Keratinocyte (primary cell): ENCODE measurements around the gene IL32. TPM values are rescaled to one million over a fixed set of nuclear protein-coding genes. Genes with fewer than 3 reads are reported as not detected.
"Not testable (repeated sequence)": the region's sequence is repeated elsewhere in the genome, so short reads cannot be mapped to it uniquely, and the experiment has no call there.

Source experiments
- DNase-seq: peaks from one replicate; pipeline ENCODE4 v3.0.0-alpha.2; 2011; ENCODE audit warnings: low read depth, missing footprints, low spot score
- FAIRE-seq: peaks from 2 replicates; lab custom pipeline; 2011; peaks lifted over from hg19 to GRCh38; lab: Jason Lieb, UNC
- H2AFZ ChIP-seq: 2 replicates; pipeline ENCODE4 v1.6.0; 2012; ENCODE audit warnings: low read length, control low read depth, inconsistent platforms; ENCODE audit not compliant: control insufficient read depth
- H3K27ac ChIP-seq: 2 replicates; pipeline ENCODE4 v1.5.1; 2011; ENCODE audit warnings: low read length; ENCODE audit not compliant: control insufficient read depth, insufficient read depth
- H3K27me3 ChIP-seq: 3 replicates; pipeline ENCODE4 v1.6.0; 2011; ENCODE audit warnings: low read length; ENCODE audit not compliant: control insufficient read depth, insufficient read depth; ENCODE audit errors: extremely low read depth
- H3K36me3 ChIP-seq, 2 experiments: 2 replicates in 1 of 2; 3 replicates in 1 of 2; pipeline ENCODE4 v1.5.1; 2011; ENCODE audit warnings: low read length in 2 of 2, mild to moderate bottlenecking in 1 of 2; ENCODE audit not compliant: control insufficient read depth in 2 of 2, insufficient read depth in 2 of 2; ENCODE audit errors: extremely low read depth in 1 of 2
- H3K4me1 ChIP-seq: 3 replicates; pipeline ENCODE4 v1.5.1; 2011; ENCODE audit warnings: low read length; ENCODE audit not compliant: control insufficient read depth, insufficient read depth; ENCODE audit errors: extremely low read depth
- H3K4me2 ChIP-seq: 3 replicates; pipeline ENCODE4 v1.6.0; 2011; ENCODE audit warnings: low read depth, low read length; ENCODE audit not compliant: control insufficient read depth, insufficient read depth; ENCODE audit errors: extremely low read depth
- H3K4me3 ChIP-seq, 3 experiments: fragments of 200-600 bp in 1 of 3; sonication (generic) in 1 of 3; 2 replicates in 2 of 3; 3 replicates in 1 of 3; pipeline ENCODE4 v1.5.1; 2011 to 2016; ENCODE audit warnings: low read length in 3 of 3, mild to moderate bottlenecking in 3 of 3, control low read depth in 2 of 3, inconsistent platforms in 1 of 3, low read depth in 1 of 3, mixed read lengths in 1 of 3, mixed run types in 1 of 3, moderate library complexity in 1 of 3; ENCODE audit not compliant: control insufficient read depth in 2 of 3, insufficient read depth in 2 of 3; ENCODE audit errors: extremely low read depth in 1 of 3
- H3K79me2 ChIP-seq: 2 replicates; pipeline ENCODE4 v1.6.0; 2012; ENCODE audit warnings: low read length; ENCODE audit not compliant: control insufficient read depth, insufficient read depth
- H3K9ac ChIP-seq: 3 replicates; pipeline ENCODE4 v1.6.0; 2011; ENCODE audit warnings: low read length; ENCODE audit not compliant: control insufficient read depth, insufficient read depth; ENCODE audit errors: extremely low read depth
- H3K9me1 ChIP-seq: 3 replicates; pipeline ENCODE4 v1.6.0; 2011; ENCODE audit warnings: low read length; ENCODE audit not compliant: control insufficient read depth, insufficient read depth; ENCODE audit errors: extremely low read depth
- H3K9me3 ChIP-seq: 2 replicates; pipeline ENCODE4 v1.5.1; 2012; ENCODE audit warnings: low read depth, low read length; ENCODE audit not compliant: control insufficient read depth
- H4K20me1 ChIP-seq: 3 replicates; pipeline ENCODE4 v1.6.0; 2011; ENCODE audit warnings: low read length; ENCODE audit not compliant: control insufficient read depth, insufficient read depth; ENCODE audit errors: extremely low read depth
- CTCF ChIP-seq, 3 experiments: IDR thresholded peaks in 1 of 3; conservative IDR thresholded peaks in 1 of 3; optimal IDR thresholded peaks in 1 of 3; 2 replicates in 2 of 3; 3 replicates in 1 of 3; pipeline versions ENCODE3 to v1.5.1; 2011; ENCODE audit warnings: low read length in 3 of 3, mild to moderate bottlenecking in 3 of 3, moderate library complexity in 2 of 3, control low read depth in 1 of 3, inconsistent platforms in 1 of 3; ENCODE audit not compliant: insufficient read depth in 2 of 3; ENCODE audit errors: extremely low read depth in 1 of 3
- EZH2 ChIP-seq: IDR thresholded peaks from one replicate; pipeline ENCODE4 v1.6.1; 2012; ENCODE audit warnings: inconsistent platforms, mild to moderate bottlenecking, low read length, moderate library complexity
- dilution Hi-C: fragments of 300-500 bp; cut with MboI; formaldehyde crosslinking; loops from one replicate; pipeline ENCODE4 v1.7.0; 2020; ENCODE audit warnings: low sequenced_read_pairs; ENCODE audit not compliant: extremely low pct_ligation_motif_present
- polyA plus RNA-seq, 5 experiments: library from polyadenylated mRNA; depleted of rRNA in 3 of 5; stranded (reverse) in 3 of 5; stranded (forward) in 1 of 5; unstranded in 1 of 5; fragments of >200 nt; gene quantifications; 1 replicate in 1 of 5; 2 replicates in 3 of 5; 3 replicates in 1 of 5; pipeline versions ENCODE4 v1.2.1 to v1.2.3, GENCODE V29; 2011 to 2012; ENCODE audit warnings: missing spikeins in 2 of 5, low read depth in 1 of 5, low replicate concordance in 1 of 5

The IL32 gene
- polyA plus RNA-seq, 1 donor (not counting 4 experiments of a cell fraction or from before 2014, with no cell fraction given) = 0.28 TPM

GRCh38 chr16:3080024-3080423 lies 14.6 kb downstream of the IL32 start:
- FAIRE-seq = no peak
- dilution Hi-C loops = no loop called here
- no peak overlapping the region for H2AFZ ChIP-seq

GRCh38 chr16:3081957-3082356 lies 16.5 kb downstream of the IL32 start:
- H3K4me3 ChIP-seq, FAIRE-seq: not testable (repeated sequence)

More at GRCh38 chr16:3080024-3080423, 14.6 kb downstream of the IL32 start:
- Histone ChIP-seq H3K79me2 (no peaks in the 10 kb centered on the region), H3K4me2 (no peak overlapping the region), H3K27me3 (peaks cover 29% of the 10 kb centered on the region), H3K36me3 (no peaks in the 10 kb centered on the region), H3K27ac (no peak overlapping the region), H4K20me1 (no peaks in the 10 kb centered on the region), H3K9me3 (no peaks in the 10 kb centered on the region), H3K4me1 (no peaks in the 10 kb centered on the region), H3K9ac (no peak overlapping the region), H3K9me1 (no peaks in the 10 kb centered on the region), H3K4me3 (no peak overlapping the region)
- peak; percentile 24 for TF ChIP-seq EZH2
- no peak for TF ChIP-seq CTCF (optimal IDR thresholded peaks at IDR 0.05 in 1 of 3, IDR thresholded peaks at IDR 0.05 in 1 of 3, conservative IDR thresholded peaks at IDR 0.05 in 1 of 3; ENCODE audit: extremely low read depth in 1 of 3, insufficient read depth in 2 of 3, low read length in 3 of 3)
- DNase-seq = no peak

DNA sequence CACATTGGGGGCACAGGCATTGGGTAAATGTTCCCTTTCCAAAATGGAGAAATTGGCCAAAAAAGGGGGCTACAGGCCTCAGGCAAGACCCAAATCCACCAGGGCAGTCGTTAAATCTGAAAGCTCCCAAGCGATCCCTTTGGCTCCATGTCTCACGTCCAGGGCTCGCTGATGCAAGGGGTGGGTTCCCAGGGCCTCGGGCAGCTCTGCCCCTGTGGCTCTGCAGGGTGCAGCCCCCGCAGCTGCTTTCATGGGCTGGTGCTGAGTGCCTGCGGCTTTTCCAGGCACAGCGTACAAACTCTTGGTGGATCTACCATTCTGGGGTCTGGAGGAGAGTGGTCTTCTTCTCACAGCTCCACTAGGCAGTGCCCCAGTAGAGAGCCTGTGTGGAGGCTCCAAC lies 18.0 kb downstream of the IL32 start:
- H3K4me3 ChIP-seq, H3K36me3 ChIP-seq, H3K4me2 ChIP-seq, H3K9ac ChIP-seq, FAIRE-seq, dilution Hi-C loops, H3K4me1 ChIP-seq, H3K79me2 ChIP-seq, H3K27ac ChIP-seq, H4K20me1 ChIP-seq, DNase-seq, H3K9me3 ChIP-seq, H2AFZ ChIP-seq, H3K9me1 ChIP-seq: not testable (repeated sequence)
- H3K27me3 ChIP-seq = peaks cover 29% of the 10 kb centered on the region

More at GRCh38 chr16:3081957-3082356, 16.5 kb downstream of the IL32 start:
- DNase-seq, H3K9me3 ChIP-seq, H3K27ac ChIP-seq, H2AFZ ChIP-seq, H4K20me1 ChIP-seq, H3K36me3 ChIP-seq, H3K4me1 ChIP-seq, H3K4me2 ChIP-seq, H3K79me2 ChIP-seq, H3K9me1 ChIP-seq, dilution Hi-C loops, H3K9ac ChIP-seq: not testable (repeated sequence)
- H3K27me3 ChIP-seq = peaks cover 32% of the 10 kb centered on the region
